Stimulated activated CD8-positive, alpha-beta memory T cell treated with anti-CD3 and anti-CD28 coated beads, Interleukin-12 subunit alpha, Interleukin-12 subunit beta, amount 100 ng/mL, for 1 hour (primary cell): ENCODE measurements around the gene ABHD14A.
"Not testable (repeated sequence)": the region's sequence is repeated elsewhere in the genome, so short reads cannot be mapped to it uniquely, and the experiment has no call there.

Experiments
- DNase-seq: peaks from one replicate; pipeline ENCODE4 v3.0.0-alpha.2; 2020; ENCODE audit warnings: low read depth

The ABHD14A gene

GRCh38 chr3:51974963-51975851 lies at the start of gene ABHD14A:
ABHD14A (plus strand) TSS chr3:51975064; CDS start chr3:51975136, 72 bp downstream.
- DNase-seq, result no peak

- no peak for DNase-seq
Measured at GRCh38 chr3:51927061-51927977, 47.5 kb upstream of the ABHD14A start.

GRCh38 chr3:51928438-51928837 lies 46.4 kb upstream of the ABHD14A start:
- no peak for DNase-seq

GRCh38 chr3:51928981-51929380 lies 45.9 kb upstream of the ABHD14A start:
- not testable (repeated sequence) for DNase-seq

GRCh38 chr3:51929420-51930003 lies 45.4 kb upstream of the ABHD14A start:
- no peak for DNase-seq

GRCh38 chr3:51930439-51930838 lies 44.4 kb upstream of the ABHD14A start:
- no peak for DNase-seq

- DNase-seq, result no peak
Measured at GRCh38 chr3:51931756-51932155, 43.1 kb upstream of the ABHD14A start.

GRCh38 chr3:51932471-51933370 lies 42.1 kb upstream of the ABHD14A start:
- DNase-seq, result no peak

- no peak for DNase-seq
Measured at GRCh38 chr3:51933471-51934138, 41.3 kb upstream of the ABHD14A start.

GRCh38 chr3:51934139-51934850 lies 40.6 kb upstream of the ABHD14A start:
- no peak for DNase-seq

GRCh38 chr3:51934991-51935885 lies 39.6 kb upstream of the ABHD14A start:
- no peak for DNase-seq

GRCh38 chr3:51935886-51936755 lies 38.7 kb upstream of the ABHD14A start:
- no peak for DNase-seq

- DNase-seq, result no peak
Measured at GRCh38 chr3:51937014-51937413, 37.9 kb upstream of the ABHD14A start.

- DNase-seq, result no peak
Measured at GRCh38 chr3:51937611-51938450, 37.0 kb upstream of the ABHD14A start.

GRCh38 chr3:51938780-51939425 lies 36.0 kb upstream of the ABHD14A start:
- no peak for DNase-seq

GRCh38 chr3:51940648-51941462 lies 34.0 kb upstream of the ABHD14A start:
- no peak for DNase-seq
